Loucy (cell line): ENCODE results near the gene RUNX1.

ENCODE experiments used
- EZH2phosphoT487 ChIP-seq: fragments of 200-600 bp; IDR thresholded peaks from 2 replicates; pipeline ENCODE4 v1.6.1; 2018; ENCODE audit warnings: antibody characterized with exemption, mild to moderate bottlenecking, moderate library complexity, borderline replicate concordance
- TF ChIP-seq, protein P1 (sequence below): fragments of 200-600 bp; sonication (generic); conservative IDR thresholded peaks from 2 replicates; pipeline ENCODE4 v1.5.1; 2014; ENCODE audit warnings: mild to moderate bottlenecking, antibody characterized with exemption, low read length

DNA sequence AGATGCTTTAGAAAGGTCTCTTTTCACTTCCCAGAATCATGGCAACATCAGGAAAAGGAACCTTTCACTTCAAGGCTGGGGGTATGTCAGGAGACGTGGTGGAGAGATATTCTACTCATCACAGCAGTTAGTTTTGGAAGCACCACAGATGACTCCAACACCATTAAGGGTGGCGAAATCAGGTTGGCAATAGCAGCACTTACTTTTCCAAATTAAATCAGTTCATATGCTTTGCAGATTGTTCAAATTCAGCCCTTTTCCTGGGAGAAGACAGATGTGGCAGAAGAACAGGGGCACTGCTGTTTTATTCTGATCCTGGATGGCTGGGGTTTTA, 79.0 kb downstream of the RUNX1 start:
- TF ChIP-seq, protein P1, sequence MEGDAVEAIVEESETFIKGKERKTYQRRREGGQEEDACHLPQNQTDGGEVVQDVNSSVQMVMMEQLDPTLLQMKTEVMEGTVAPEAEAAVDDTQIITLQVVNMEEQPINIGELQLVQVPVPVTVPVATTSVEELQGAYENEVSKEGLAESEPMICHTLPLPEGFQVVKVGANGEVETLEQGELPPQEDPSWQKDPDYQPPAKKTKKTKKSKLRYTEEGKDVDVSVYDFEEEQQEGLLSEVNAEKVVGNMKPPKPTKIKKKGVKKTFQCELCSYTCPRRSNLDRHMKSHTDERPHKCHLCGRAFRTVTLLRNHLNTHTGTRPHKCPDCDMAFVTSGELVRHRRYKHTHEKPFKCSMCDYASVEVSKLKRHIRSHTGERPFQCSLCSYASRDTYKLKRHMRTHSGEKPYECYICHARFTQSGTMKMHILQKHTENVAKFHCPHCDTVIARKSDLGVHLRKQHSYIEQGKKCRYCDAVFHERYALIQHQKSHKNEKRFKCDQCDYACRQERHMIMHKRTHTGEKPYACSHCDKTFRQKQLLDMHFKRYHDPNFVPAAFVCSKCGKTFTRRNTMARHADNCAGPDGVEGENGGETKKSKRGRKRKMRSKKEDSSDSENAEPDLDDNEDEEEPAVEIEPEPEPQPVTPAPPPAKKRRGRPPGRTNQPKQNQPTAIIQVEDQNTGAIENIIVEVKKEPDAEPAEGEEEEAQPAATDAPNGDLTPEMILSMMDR = no peak
- no peak for TF ChIP-seq EZH2phosphoT487
